Esophagus muscularis mucosa (tissue), 4 donors: ENCODE measurements around the gene TRIM25. TPM values are rescaled to one million over a fixed set of nuclear protein-coding genes. Genes with fewer than 3 reads are reported as not detected.

Experiments used
- DNase-seq: peaks from one replicate; pipeline ENCODE4 v3.0.0-alpha.2; 2017; ENCODE audit errors: extremely low spot score
- H3K27ac ChIP-seq, 4 donors: fragments of 200-600 bp; sonication (generic); replicated peaks in 1 of 4; 1 replicate in 3 of 4; 2 replicates in 1 of 4; pipeline ENCODE4 v1.5.1; 2016 to 2019; ENCODE audit warnings: mild to moderate bottlenecking in 1 of 4
- H3K27me3 ChIP-seq, 4 donors: fragments of 200-600 bp; sonication (generic); one replicate each; pipeline versions ENCODE4 v1.5.1 to v1.6.0; 2016 to 2019
- H3K36me3 ChIP-seq, 4 donors: fragments of 200-600 bp; sonication (generic); one replicate each; pipeline ENCODE4 v1.5.1; 2016 to 2019
- H3K4me1 ChIP-seq, 4 donors: fragments of 200-600 bp; sonication (generic); one replicate each; pipeline ENCODE4 v1.5.1; 2016 to 2019
- H3K4me3 ChIP-seq, 4 donors: fragments of 200-600 bp; sonication (generic); 1 replicate in 2 of 4; 2 replicates in 2 of 4; pipeline ENCODE4 v1.5.1; 2016 to 2019; ENCODE audit warnings: mild to moderate bottlenecking in 4 of 4, moderate library complexity in 1 of 4
- H3K9me3 ChIP-seq, 4 donors: fragments of 200-600 bp; sonication (generic); 1 replicate in 3 of 4; 2 replicates in 1 of 4; pipeline ENCODE4 v1.5.1; 2016 to 2019
- CTCF ChIP-seq, 3 experiments: fragments of 200-600 bp in 2 of 3; fragments of 450-650 bp in 1 of 3; sonication (generic) in 2 of 3; IDR thresholded peaks; one replicate each; pipeline ENCODE4 v1.5.1; 2017 to 2019; ENCODE audit warnings: antibody characterized with exemption in 3 of 3, mild to moderate bottlenecking in 2 of 3, moderate library complexity in 1 of 3
- EP300 ChIP-seq: sonication (generic); formaldehyde crosslinking; IDR thresholded peaks from one replicate; pipeline ENCODE4 v1.6.1; 2017; ENCODE audit warnings: antibody characterized with exemption
- POLR2A ChIP-seq: fragments of 450-650 bp; IDR thresholded peaks from one replicate; pipeline ENCODE4 v1.6.1; 2017; ENCODE audit warnings: antibody characterized with exemption, moderate library complexity, mild to moderate bottlenecking, low read depth
- POLR2AphosphoS5 ChIP-seq, 2 donors: sonication (generic); formaldehyde crosslinking; IDR thresholded peaks; one replicate each; pipeline ENCODE4 v1.6.1; 2017; ENCODE audit warnings: antibody characterized with exemption in 2 of 2
- WGBS: methylation state at CpG from one replicate; pipeline ENCODE4 v1.1.5; 2018; 5-methylcytosine and 5-hydroxymethylcytosine counted together
- intact Hi-C: fragments of 100-400 bp; cut with DNase I; formaldehyde crosslinking; loops from one replicate; pipeline ENCODE4 v1.15.1; 2023
- total RNA-seq, 4 donors: library from RNA; depleted of rRNA; stranded (reverse); fragments of >200 nt; gene quantifications; one replicate each; pipeline versions ENCODE4 v1.1.0 to v1.2.1, GENCODE V29; 2016

TRIM25 gene
- total RNA-seq, 4 donors from 2014 or later, result 13.9 to 19.9 (median 16.6) TPM

- DNase-seq, result no peak
- H3K9me3 ChIP-seq, result no peaks in the 10 kb centered on the region
- H3K36me3 ChIP-seq, result peaks cover 27 to 80% (median 58%) of the 10 kb centered on the region in 4 donors
- H3K4me1 ChIP-seq, result no peaks in the 10 kb centered on the region
- H3K27ac ChIP-seq, result no peak overlapping the region
- intact Hi-C loops, result no loop called here
- TF ChIP-seq EP300 (no peak), CTCF (IDR thresholded peaks at IDR 0.05) (no peak), POLR2AphosphoS5 (IDR thresholded peaks at IDR 0.05) (no peak), POLR2A (no peak)
- no peak overlapping the region for H3K4me3 ChIP-seq
- no peaks in the 10 kb centered on the region for H3K27me3 ChIP-seq
- WGBS, result 98% methylated on average over 1 of the region's 1 CpG
Observed at GRCh38 chr17:56948491-56948890, 34.6 kb upstream of the TRIM25 start.

- H3K36me3 ChIP-seq, result peaks cover 27 to 80% (median 65%) of the 10 kb centered on the region in 4 donors
- intact Hi-C loops, result no loop called here
Observed at GRCh38 chr17:56947741-56948140, 33.9 kb upstream of the TRIM25 start.

GRCh38 chr17:56945938-56946505, 32.2 kb upstream of the TRIM25 start:
- Histone ChIP-seq H3K27me3 (no peaks in the 10 kb centered on the region), H3K36me3 (peaks cover 30 to 93% (median 80%) of the 10 kb centered on the region in 4 donors), H3K4me3 (no peak overlapping the region), H3K9me3 (no peaks in the 10 kb centered on the region), H3K27ac (no peak overlapping the region), H3K4me1 (no peaks in the 10 kb centered on the region)
- DNase-seq, result peak; percentile 45
- WGBS, result 93% methylated on average over 3 of the region's 3 CpGs
- no peak for TF ChIP-seq POLR2AphosphoS5 (IDR thresholded peaks at IDR 0.05)
- no peak for TF ChIP-seq EP300
- no peak for TF ChIP-seq CTCF (IDR thresholded peaks at IDR 0.05)
- TF ChIP-seq POLR2A, result no peak
- intact Hi-C loops, result no loop called here

More at GRCh38 chr17:56947741-56948140, 33.9 kb upstream of the TRIM25 start:
- TF ChIP-seq POLR2A (no peak), POLR2AphosphoS5 (IDR thresholded peaks at IDR 0.05) (no peak), CTCF (IDR thresholded peaks at IDR 0.05) (no peak), EP300 (no peak)
- WGBS, result 65% methylated on average over 1 of the region's 1 CpG
- Histone ChIP-seq H3K4me1 (no peaks in the 10 kb centered on the region), H3K9me3 (no peaks in the 10 kb centered on the region), H3K4me3 (no peak overlapping the region), H3K27ac (no peak overlapping the region), H3K27me3 (no peaks in the 10 kb centered on the region)
- no peak for DNase-seq

- no peak for TF ChIP-seq POLR2A
- no peak for TF ChIP-seq EP300
- TF ChIP-seq CTCF (IDR thresholded peaks at IDR 0.05), result no peak
- no peak for TF ChIP-seq POLR2AphosphoS5 (IDR thresholded peaks at IDR 0.05)
- intact Hi-C loops, result no loop called here
- Histone ChIP-seq H3K36me3 (peaks cover 26 to 96% (median 82%) of the 10 kb centered on the region in 4 donors), H3K27me3 (no peaks in the 10 kb centered on the region), H3K27ac (no peak overlapping the region), H3K9me3 (no peaks in the 10 kb centered on the region), H3K4me1 (peaks cover 0 to 4% (median 0%) of the 10 kb centered on the region in 4 donors), H3K4me3 (no peak overlapping the region)
- DNase-seq, result peak; percentile 55
- WGBS, result 88% methylated on average over 10 of the region's 10 CpGs
Observed at GRCh38 chr17:56943505-56944125, 29.8 kb upstream of the TRIM25 start.
